Ishikawa (cell line): ENCODE results near the gene CYP27A1.

Experiments
- CEBPB ChIP-seq: IDR thresholded peaks from 2 replicates; pipeline ENCODE4 v1.6.1; 2012
- CREB1 ChIP-seq: IDR thresholded peaks from 2 replicates; pipeline ENCODE4 v1.6.1; 2012; ENCODE audit warnings: low read depth
- EGR1 ChIP-seq: IDR thresholded peaks from 2 replicates; pipeline ENCODE4 v1.6.1; 2012
- EP300 ChIP-seq: IDR thresholded peaks from 2 replicates; pipeline ENCODE4 v1.6.1; 2012; ENCODE audit warnings: borderline replicate concordance
- FOXM1 ChIP-seq: IDR thresholded peaks from 2 replicates; pipeline ENCODE4 v1.6.1; 2012; ENCODE audit warnings: low read depth, borderline replicate concordance
- MAX ChIP-seq: IDR thresholded peaks from 2 replicates; pipeline ENCODE4 v1.6.1; 2012
- NFIC ChIP-seq: IDR thresholded peaks from 2 replicates; pipeline ENCODE4 v1.6.1; 2012
- RAD21 ChIP-seq: IDR thresholded peaks from 2 replicates; pipeline ENCODE4 v1.6.1; 2012; ENCODE audit warnings: low read depth
- REST ChIP-seq: IDR thresholded peaks from 2 replicates; pipeline ENCODE4 v1.6.1; 2012; ENCODE audit warnings: low read depth, mild to moderate bottlenecking
- TAF1 ChIP-seq: IDR thresholded peaks from 2 replicates; pipeline ENCODE4 v1.6.1; 2012; ENCODE audit warnings: low read depth, mild to moderate bottlenecking
- TCF12 ChIP-seq: IDR thresholded peaks from 2 replicates; pipeline ENCODE4 v1.6.1; 2012; ENCODE audit warnings: low read depth
- TEAD4 ChIP-seq: IDR thresholded peaks from 2 replicates; pipeline ENCODE4 v1.6.1; 2012
- USF1 ChIP-seq: IDR thresholded peaks from 2 replicates; pipeline ENCODE4 v1.6.1; 2012
- YY1 ChIP-seq: IDR thresholded peaks from 2 replicates; pipeline ENCODE4 v1.6.1; 2012; ENCODE audit warnings: low read depth
- ZBTB7A ChIP-seq: IDR thresholded peaks from 2 replicates; pipeline ENCODE4 v1.6.1; 2012; ENCODE audit warnings: low read depth

The CYP27A1 gene

GRCh38 chr2:218781691-218782527 lies at the start of gene CYP27A1:
TSS of gene CYP27A1 (plus strand) at chr2:218782147. CDS start at chr2:218782183, 36 bp downstream.
- TF ChIP-seq EGR1 (no peak), TEAD4 (no peak), TAF1 (no peak), ZBTB7A (no peak), FOXM1 (no peak), YY1 (no peak), CEBPB (no peak), RAD21 (no peak), MAX (no peak), CREB1 (no peak)

GRCh38 chr2:218732761-218733158 lies 49.2 kb upstream of the CYP27A1 start:
- TF ChIP-seq FOXM1, result no peak
- TF ChIP-seq CEBPB, result no peak
- TF ChIP-seq TCF12, result no peak
- TF ChIP-seq YY1, result no peak
- TF ChIP-seq REST, result no peak
- TF ChIP-seq RAD21, result no peak
- TF ChIP-seq EGR1, result no peak
- TF ChIP-seq TAF1, result no peak
- TF ChIP-seq NFIC, result no peak
- no peak for TF ChIP-seq MAX
- TF ChIP-seq USF1, result no peak
- no peak for TF ChIP-seq EP300
- no peak for TF ChIP-seq ZBTB7A
- no peak for TF ChIP-seq CREB1
- TF ChIP-seq TEAD4, result no peak

- TF ChIP-seq CEBPB (no peak), NFIC (no peak), ZBTB7A (no peak), TAF1 (no peak), EGR1 (no peak), MAX (no peak), TCF12 (no peak), USF1 (no peak), CREB1 (no peak), TEAD4 (no peak), REST (no peak), RAD21 (no peak), FOXM1 (no peak), YY1 (no peak), EP300 (no peak)
Measured at GRCh38 chr2:218733171-218734021, 48.6 kb upstream of the CYP27A1 start.

- no peak for TF ChIP-seq NFIC
- no peak for TF ChIP-seq EP300
- no peak for TF ChIP-seq CREB1
Measured at GRCh38 chr2:218734190-218734975, 47.6 kb upstream of the CYP27A1 start.
